ENCODE measurements around the gene ZCCHC24.
"Not testable (repeated sequence)": the region's sequence is repeated elsewhere in the genome, so short reads cannot be mapped to it uniquely, and the experiment has no call there.

ZCCHC24 gene

GRCh38 chr10:79449181-79450146 is 4.0 kb upstream of the ZCCHC24 start:
- H3K79me2 ChIP-seq (ENCODE audit: control insufficient read depth, insufficient read depth, low read length, poor library complexity), result no peaks in the 10 kb centered on the region
- no peak overlapping the region for H3K4ac ChIP-seq (ENCODE audit: low read depth, low read length)
- H3K4me1 ChIP-seq (ENCODE audit: control insufficient read depth in 1 of 2, insufficient read depth in 2 of 2, low read length in 2 of 2), result peaks cover 0 to 12% of the 10 kb centered on the region in 2 experiments
- H4K91ac ChIP-seq (ENCODE audit: low read depth, low read length), result no peak overlapping the region
- no peak overlapping the region for H2BK5ac ChIP-seq (ENCODE audit: low read depth, low read length, poor library complexity)
- WGBS (ENCODE audit: extremely low coverage, insufficient coverage, insufficient read length), result no CpG with 5 or more reads among the region's 5 CpGs
- no peak for DNase-seq
- H2AK5ac ChIP-seq (ENCODE audit: low read length), result no peak overlapping the region
- peaks cover 11% of the 10 kb centered on the region for H3K27me3 ChIP-seq (ENCODE audit: insufficient read depth, low read length)
- no peaks in the 10 kb centered on the region for H3K36me3 ChIP-seq (ENCODE audit: control insufficient read depth in 1 of 2, insufficient read depth in 2 of 2, low read length in 2 of 2)
- no peak overlapping the region for H2AFZ ChIP-seq (ENCODE audit: insufficient read depth, low read length, poor library complexity)
- no peak overlapping the region for H4K8ac ChIP-seq (ENCODE audit: low read depth, low read length)
- H3K4me3 ChIP-seq (ENCODE audit: low read depth, low read length), result no peak overlapping the region
- H3K9me3 ChIP-seq (ENCODE audit: insufficient read depth, low read depth, low read length), result peaks cover 5% of the 10 kb centered on the region
- H3K23ac ChIP-seq (ENCODE audit: low read length), result no peak overlapping the region
- H2BK120ac ChIP-seq (ENCODE audit: insufficient read depth, low read length, poor library complexity), result no peak overlapping the region
- no peak overlapping the region for H3K18ac ChIP-seq (ENCODE audit: low read length)
- H3K4me2 ChIP-seq (ENCODE audit: low read length), result no peak overlapping the region
- no peak overlapping the region for H3K14ac ChIP-seq (ENCODE audit: low read length)
- H3K79me1 ChIP-seq (ENCODE audit: low read length), result no peaks in the 10 kb centered on the region
- no peak overlapping the region for H4K12ac ChIP-seq (ENCODE audit: low read depth, low read length)
- no peak overlapping the region for H2BK12ac ChIP-seq (ENCODE audit: low read length)
- no peak overlapping the region for H3K9ac ChIP-seq (ENCODE audit: low read length)
- H3K27ac ChIP-seq (ENCODE audit: low read depth, low read length), result no peak overlapping the region

- Histone ChIP-seq H3K36me3 (ENCODE audit: control insufficient read depth in 1 of 2, insufficient read depth in 2 of 2, low read length in 2 of 2) (no peaks in the 10 kb centered on the region), H3K4me1 (ENCODE audit: control insufficient read depth in 1 of 2, insufficient read depth in 2 of 2, low read length in 2 of 2) (peaks cover 5 to 18% of the 10 kb centered on the region in 2 experiments), H2BK120ac (ENCODE audit: insufficient read depth, low read length, poor library complexity) (no peak overlapping the region), H4K12ac (ENCODE audit: low read depth, low read length) (no peak overlapping the region), H4K8ac (ENCODE audit: low read depth, low read length) (no peak overlapping the region), H2AK5ac (ENCODE audit: low read length) (no peak overlapping the region), H3K4me2 (ENCODE audit: low read length) (no peak overlapping the region), H4K91ac (ENCODE audit: low read depth, low read length) (no peak overlapping the region), H3K9ac (ENCODE audit: low read length) (no peak overlapping the region), H3K23ac (ENCODE audit: low read length) (no peak overlapping the region), H3K18ac (ENCODE audit: low read length) (no peak overlapping the region), H2BK12ac (ENCODE audit: low read length) (no peak overlapping the region), H3K79me1 (ENCODE audit: low read length) (no peaks in the 10 kb centered on the region), H3K27ac (ENCODE audit: low read depth, low read length) (no peak overlapping the region), H3K14ac (ENCODE audit: low read length) (no peak overlapping the region), H3K79me2 (ENCODE audit: control insufficient read depth, insufficient read depth, low read length, poor library complexity) (no peaks in the 10 kb centered on the region), H3K9me3 (ENCODE audit: insufficient read depth, low read depth, low read length) (peaks cover 5% of the 10 kb centered on the region), H2BK5ac (ENCODE audit: low read depth, low read length, poor library complexity) (no peak overlapping the region), H3K4me3 (ENCODE audit: low read depth, low read length) (no peak overlapping the region), H2AFZ (ENCODE audit: insufficient read depth, low read length, poor library complexity) (no peak overlapping the region), H3K4ac (ENCODE audit: low read depth, low read length) (no peak overlapping the region), H3K27me3 (ENCODE audit: insufficient read depth, low read length) (peaks cover 17% of the 10 kb centered on the region)
- no CpG with 5 or more reads among the region's 2 CpGs for WGBS (ENCODE audit: extremely low coverage, insufficient coverage, insufficient read length)
- DNase-seq, result no peak
Observed at GRCh38 chr10:79448732-79449049, 3.3 kb upstream of the ZCCHC24 start.

- H4K8ac ChIP-seq (ENCODE audit: low read depth, low read length), result no peak overlapping the region
- H3K9me3 ChIP-seq (ENCODE audit: insufficient read depth, low read depth, low read length), result peaks cover 5% of the 10 kb centered on the region
- H4K91ac ChIP-seq (ENCODE audit: low read depth, low read length), result no peak overlapping the region
- no peak overlapping the region for H3K14ac ChIP-seq (ENCODE audit: low read length)
- no peaks in the 10 kb centered on the region for H3K79me1 ChIP-seq (ENCODE audit: low read length)
- no peak overlapping the region for H3K4me3 ChIP-seq (ENCODE audit: low read depth, low read length)
- H3K18ac ChIP-seq (ENCODE audit: low read length), result no peak overlapping the region
- DNase-seq, result no peak
- no peak overlapping the region for H3K23ac ChIP-seq (ENCODE audit: low read length)
- no peak overlapping the region for H3K4me2 ChIP-seq (ENCODE audit: low read length)
- no CpG with 5 or more reads among the region's 5 CpGs for WGBS (ENCODE audit: extremely low coverage, insufficient coverage, insufficient read length)
- no peak overlapping the region for H2BK120ac ChIP-seq (ENCODE audit: insufficient read depth, low read length, poor library complexity)
- no peak overlapping the region for H4K12ac ChIP-seq (ENCODE audit: low read depth, low read length)
- H2BK12ac ChIP-seq (ENCODE audit: low read length), result no peak overlapping the region
- H3K9ac ChIP-seq (ENCODE audit: low read length), result no peak overlapping the region
- H2BK5ac ChIP-seq (ENCODE audit: low read depth, low read length, poor library complexity), result no peak overlapping the region
- H2AFZ ChIP-seq (ENCODE audit: insufficient read depth, low read length, poor library complexity), result no peak overlapping the region
- no peak overlapping the region for H3K27ac ChIP-seq (ENCODE audit: low read depth, low read length)
- H3K36me3 ChIP-seq (ENCODE audit: control insufficient read depth in 1 of 2, insufficient read depth in 2 of 2, low read length in 2 of 2), result no peaks in the 10 kb centered on the region
- H3K27me3 ChIP-seq (ENCODE audit: insufficient read depth, low read length), result peaks cover 17% of the 10 kb centered on the region
- no peaks in the 10 kb centered on the region for H3K79me2 ChIP-seq (ENCODE audit: control insufficient read depth, insufficient read depth, low read length, poor library complexity)
- no peak overlapping the region for H2AK5ac ChIP-seq (ENCODE audit: low read length)
- H3K4ac ChIP-seq (ENCODE audit: low read depth, low read length), result no peak overlapping the region
- peaks cover 5 to 18% of the 10 kb centered on the region in 2 experiments for H3K4me1 ChIP-seq (ENCODE audit: control insufficient read depth in 1 of 2, insufficient read depth in 2 of 2, low read length in 2 of 2)
Observed at GRCh38 chr10:79447911-79448731, 2.7 kb upstream of the ZCCHC24 start.

GRCh38 chr10:79447249-79447648 is 1.8 kb upstream of the ZCCHC24 start:
- not testable (repeated sequence) for H3K27ac ChIP-seq (ENCODE audit: low read depth, low read length); H3K79me2 ChIP-seq (ENCODE audit: control insufficient read depth, insufficient read depth, low read length, poor library complexity); H3K9me3 ChIP-seq (ENCODE audit: insufficient read depth, low read depth, low read length); H3K23ac ChIP-seq (ENCODE audit: low read length); H2BK12ac ChIP-seq (ENCODE audit: low read length); H3K9ac ChIP-seq (ENCODE audit: low read length); H2BK120ac ChIP-seq (ENCODE audit: insufficient read depth, low read length, poor library complexity); H3K4me2 ChIP-seq (ENCODE audit: low read length); H4K8ac ChIP-seq (ENCODE audit: low read depth, low read length); H4K12ac ChIP-seq (ENCODE audit: low read depth, low read length); H3K14ac ChIP-seq (ENCODE audit: low read length); H3K18ac ChIP-seq (ENCODE audit: low read length); H2AFZ ChIP-seq (ENCODE audit: insufficient read depth, low read length, poor library complexity); H2AK5ac ChIP-seq (ENCODE audit: low read length); H3K36me3 ChIP-seq (ENCODE audit: control insufficient read depth in 1 of 2, insufficient read depth in 2 of 2, low read length in 2 of 2); H3K79me1 ChIP-seq (ENCODE audit: low read length); H3K4me3 ChIP-seq (ENCODE audit: low read depth, low read length); H4K91ac ChIP-seq (ENCODE audit: low read depth, low read length); H2BK5ac ChIP-seq (ENCODE audit: low read depth, low read length, poor library complexity); H3K4ac ChIP-seq (ENCODE audit: low read depth, low read length)
- WGBS (ENCODE audit: extremely low coverage, insufficient coverage, insufficient read length), result no CpG with 5 or more reads among the region's 6 CpGs
- H3K27me3 ChIP-seq (ENCODE audit: insufficient read depth, low read length), result peaks cover 17% of the 10 kb centered on the region
- H3K4me1 ChIP-seq (ENCODE audit: control insufficient read depth in 1 of 2, insufficient read depth in 2 of 2, low read length in 2 of 2), result peaks cover 5 to 18% of the 10 kb centered on the region in 2 experiments
- DNase-seq, result peak; percentile 26 to 33

Measured in trophoblast cell (in vitro differentiated cells and primary cell).